Vagina (tissue), 2 donors: ENCODE measurements around the gene PEPD. TPM values are rescaled to one million over a fixed set of nuclear protein-coding genes. Genes with fewer than 3 reads are reported as not detected.
"Not testable (repeated sequence)": the region's sequence is repeated elsewhere in the genome, so short reads cannot be mapped to it uniquely, and the experiment has no call there.

ENCODE experiments used
- DNase-seq, 2 donors: peaks; one replicate each; pipeline ENCODE4 v3.0.0-alpha.2; 2017; ENCODE audit errors: extremely low spot score in 2 of 2
- H3K27ac ChIP-seq: fragments of 200-600 bp; sonication (generic); one replicate; pipeline ENCODE4 v1.5.1; 2019
- H3K27me3 ChIP-seq: fragments of 200-600 bp; sonication (generic); one replicate; pipeline ENCODE4 v1.5.1; 2019
- H3K36me3 ChIP-seq, 2 donors: fragments of 200-600 bp; sonication (generic); one replicate each; pipeline ENCODE4 v1.5.1; 2017 to 2019
- H3K4me1 ChIP-seq: fragments of 200-600 bp; sonication (generic); one replicate; pipeline ENCODE4 v1.5.1; 2019
- H3K4me3 ChIP-seq, 2 donors: fragments of 200-600 bp; sonication (generic); 1 replicate in 1 of 2; 2 replicates in 1 of 2; pipeline ENCODE4 v1.5.1; 2016 to 2019
- H3K9me3 ChIP-seq: fragments of 200-600 bp; sonication (generic); one replicate; pipeline ENCODE4 v1.5.1; 2019
- POLR2A ChIP-seq, 2 donors: fragments of 450-650 bp; IDR thresholded peaks; one replicate each; pipeline ENCODE4 v1.6.1; 2017; ENCODE audit warnings: antibody characterized with exemption in 2 of 2, mild to moderate bottlenecking in 2 of 2, moderate library complexity in 2 of 2
- POLR2AphosphoS5 ChIP-seq, 2 donors: sonication (generic); formaldehyde crosslinking; IDR thresholded peaks; one replicate each; pipeline ENCODE4 v1.9.0; 2017; ENCODE audit warnings: antibody characterized with exemption in 2 of 2, mild to moderate bottlenecking in 2 of 2, low read depth in 1 of 2; ENCODE audit not compliant: insufficient read depth in 1 of 2
- intact Hi-C: fragments of 100-400 bp; cut with DNase I; formaldehyde crosslinking; loops from one replicate; pipeline ENCODE4 v1.15.1; 2023
- total RNA-seq: library from RNA; depleted of rRNA; stranded (reverse); fragments of >200 nt; gene quantifications from one replicate; pipeline ENCODE4 v1.2.3, GENCODE V29; 2016
- TF ChIP-seq, protein P1 (sequence below), 3 experiments: fragments of 450-650 bp in 2 of 3; fragments of 200-600 bp in 1 of 3; sonication (generic) in 1 of 3; IDR thresholded peaks; one replicate each; pipeline ENCODE4 v1.5.1; 2017 to 2019; ENCODE audit warnings: antibody characterized with exemption in 3 of 3, mild to moderate bottlenecking in 2 of 3, moderate library complexity in 2 of 3

PEPD gene
- total RNA-seq, 1 donor from 2014 or later = 61.9 TPM

DNA sequence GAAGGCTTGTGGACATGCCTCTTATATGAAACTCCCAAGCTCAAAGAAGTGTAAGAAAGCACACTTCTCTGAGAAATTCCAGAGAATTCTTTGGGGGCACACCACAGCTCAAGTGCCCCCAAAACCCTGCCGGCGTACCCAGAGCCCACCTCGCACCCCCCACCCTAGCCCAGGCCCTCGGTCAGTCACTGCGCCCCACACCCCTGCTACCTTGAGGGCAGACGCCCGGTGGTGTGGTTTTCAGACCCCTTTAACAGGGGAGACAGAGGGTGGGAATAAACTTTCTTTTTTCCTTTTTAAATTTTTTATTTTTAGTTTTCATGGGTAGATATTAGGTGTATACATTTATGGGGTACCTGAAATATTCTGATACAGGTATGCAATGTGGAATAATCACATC, 29.5 kb downstream of the PEPD start:
- no peak overlapping the region for H3K4me3 ChIP-seq
- H3K27me3 ChIP-seq = no peaks in the 10 kb centered on the region
- no peak overlapping the region for H3K27ac ChIP-seq
- H3K36me3 ChIP-seq = no peaks in the 10 kb centered on the region
- no peaks in the 10 kb centered on the region for H3K4me1 ChIP-seq
- DNase-seq = no peak
- H3K9me3 ChIP-seq = no peaks in the 10 kb centered on the region
- intact Hi-C loops = no loop called here
- TF ChIP-seq POLR2AphosphoS5 (IDR thresholded peaks at IDR 0.05; ENCODE audit: insufficient read depth in 1 of 2, low read depth in 1 of 2) (no peak), POLR2A (IDR thresholded peaks at IDR 0.05) (no peak)
- TF ChIP-seq, protein P1, sequence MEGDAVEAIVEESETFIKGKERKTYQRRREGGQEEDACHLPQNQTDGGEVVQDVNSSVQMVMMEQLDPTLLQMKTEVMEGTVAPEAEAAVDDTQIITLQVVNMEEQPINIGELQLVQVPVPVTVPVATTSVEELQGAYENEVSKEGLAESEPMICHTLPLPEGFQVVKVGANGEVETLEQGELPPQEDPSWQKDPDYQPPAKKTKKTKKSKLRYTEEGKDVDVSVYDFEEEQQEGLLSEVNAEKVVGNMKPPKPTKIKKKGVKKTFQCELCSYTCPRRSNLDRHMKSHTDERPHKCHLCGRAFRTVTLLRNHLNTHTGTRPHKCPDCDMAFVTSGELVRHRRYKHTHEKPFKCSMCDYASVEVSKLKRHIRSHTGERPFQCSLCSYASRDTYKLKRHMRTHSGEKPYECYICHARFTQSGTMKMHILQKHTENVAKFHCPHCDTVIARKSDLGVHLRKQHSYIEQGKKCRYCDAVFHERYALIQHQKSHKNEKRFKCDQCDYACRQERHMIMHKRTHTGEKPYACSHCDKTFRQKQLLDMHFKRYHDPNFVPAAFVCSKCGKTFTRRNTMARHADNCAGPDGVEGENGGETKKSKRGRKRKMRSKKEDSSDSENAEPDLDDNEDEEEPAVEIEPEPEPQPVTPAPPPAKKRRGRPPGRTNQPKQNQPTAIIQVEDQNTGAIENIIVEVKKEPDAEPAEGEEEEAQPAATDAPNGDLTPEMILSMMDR (IDR thresholded peaks at IDR 0.05) = no peak

DNA sequence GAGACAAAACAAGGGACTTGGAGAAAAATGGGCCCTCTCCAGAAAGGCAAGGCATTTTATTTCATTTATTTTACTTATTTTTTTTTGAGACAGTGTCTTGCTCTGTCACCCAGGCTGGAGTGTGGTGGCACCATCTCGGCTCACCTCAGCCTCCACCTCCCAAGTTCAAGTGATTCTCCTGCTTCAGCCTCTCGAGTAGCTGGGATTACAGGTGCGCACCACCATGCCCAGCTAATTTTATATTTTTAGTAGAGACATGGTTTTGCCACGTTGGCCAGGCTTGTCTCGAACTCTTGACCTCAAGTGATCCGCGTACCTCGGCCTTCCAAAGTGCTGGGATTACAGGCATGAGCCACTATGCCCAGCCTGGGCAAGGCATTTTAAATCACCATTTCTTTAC, 31.0 kb downstream of the PEPD start:
- H3K9me3 ChIP-seq, DNase-seq, H3K4me3 ChIP-seq, H3K27ac ChIP-seq, intact Hi-C loops, H3K4me1 ChIP-seq, H3K27me3 ChIP-seq, H3K36me3 ChIP-seq: not testable (repeated sequence)

DNA sequence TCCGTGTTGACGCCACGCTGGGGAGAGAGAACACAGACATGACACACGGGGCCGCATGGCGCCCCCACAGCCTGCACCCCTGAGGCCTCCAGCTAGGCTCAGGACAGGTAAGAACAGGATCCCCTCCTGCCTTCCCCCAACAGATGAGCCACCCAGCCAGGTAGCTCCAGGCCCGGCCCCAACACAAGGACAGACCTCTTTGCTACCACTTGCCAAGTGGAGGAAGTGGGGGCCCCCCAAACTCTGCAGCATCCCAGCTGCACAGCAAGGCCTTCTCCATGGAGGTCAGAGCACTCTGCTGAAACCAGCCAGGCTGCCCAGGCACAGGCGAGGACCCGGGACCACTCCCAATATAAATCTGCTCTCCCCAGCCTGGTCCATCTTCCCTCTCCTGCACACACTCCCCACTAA, 31.5 kb downstream of the PEPD start:
- H3K4me3 ChIP-seq = no peak overlapping the region
- H3K4me1 ChIP-seq = no peaks in the 10 kb centered on the region
- no peaks in the 10 kb centered on the region for H3K9me3 ChIP-seq
- intact Hi-C loops = no loop called here
- no peaks in the 10 kb centered on the region for H3K27me3 ChIP-seq
- H3K36me3 ChIP-seq = no peaks in the 10 kb centered on the region
- no peak overlapping the region for H3K27ac ChIP-seq
- DNase-seq = no peak
- TF ChIP-seq POLR2AphosphoS5 (IDR thresholded peaks at IDR 0.05; ENCODE audit: insufficient read depth in 1 of 2, low read depth in 1 of 2) (no peak), POLR2A (IDR thresholded peaks at IDR 0.05) (no peak)
- TF ChIP-seq, protein P1 (IDR thresholded peaks at IDR 0.05) = no peak

DNA sequence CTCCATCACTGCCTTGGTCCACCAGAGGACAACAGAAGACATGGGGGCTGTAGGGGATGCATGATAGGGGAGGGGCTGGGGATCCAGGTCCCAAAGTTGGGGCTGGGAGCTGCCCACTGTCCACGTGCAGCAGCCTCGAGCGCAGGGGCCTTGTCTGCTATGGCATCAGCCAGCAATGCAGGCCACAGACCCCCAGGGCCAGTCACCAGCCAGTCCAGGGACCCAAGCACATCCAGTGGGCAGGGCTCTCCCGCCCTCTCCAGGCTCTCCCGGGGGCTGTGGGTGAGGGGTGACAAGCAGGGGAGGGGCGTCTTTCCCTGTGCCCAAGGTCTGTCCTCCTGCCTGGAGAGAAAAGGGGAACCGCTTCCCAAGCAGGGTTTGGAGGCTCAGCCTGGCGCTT, 32.8 kb downstream of the PEPD start:
- no peaks in the 10 kb centered on the region for H3K9me3 ChIP-seq
- TF ChIP-seq POLR2A (IDR thresholded peaks at IDR 0.05) (no peak), POLR2AphosphoS5 (IDR thresholded peaks at IDR 0.05; ENCODE audit: insufficient read depth in 1 of 2, low read depth in 1 of 2) (no peak)
- TF ChIP-seq, protein P1 (IDR thresholded peaks at IDR 0.05) = no peak
- intact Hi-C loops = loop anchor here (5.0 kb wide), 1 partner anchor 792 kb away; no protein-coding TSS in a partner anchor
- no peaks in the 10 kb centered on the region for H3K36me3 ChIP-seq
- H3K27me3 ChIP-seq = no peaks in the 10 kb centered on the region
- no peaks in the 10 kb centered on the region for H3K4me1 ChIP-seq
- H3K27ac ChIP-seq = no peak overlapping the region
- H3K4me3 ChIP-seq = no peak overlapping the region
- DNase-seq = no peak

DNA sequence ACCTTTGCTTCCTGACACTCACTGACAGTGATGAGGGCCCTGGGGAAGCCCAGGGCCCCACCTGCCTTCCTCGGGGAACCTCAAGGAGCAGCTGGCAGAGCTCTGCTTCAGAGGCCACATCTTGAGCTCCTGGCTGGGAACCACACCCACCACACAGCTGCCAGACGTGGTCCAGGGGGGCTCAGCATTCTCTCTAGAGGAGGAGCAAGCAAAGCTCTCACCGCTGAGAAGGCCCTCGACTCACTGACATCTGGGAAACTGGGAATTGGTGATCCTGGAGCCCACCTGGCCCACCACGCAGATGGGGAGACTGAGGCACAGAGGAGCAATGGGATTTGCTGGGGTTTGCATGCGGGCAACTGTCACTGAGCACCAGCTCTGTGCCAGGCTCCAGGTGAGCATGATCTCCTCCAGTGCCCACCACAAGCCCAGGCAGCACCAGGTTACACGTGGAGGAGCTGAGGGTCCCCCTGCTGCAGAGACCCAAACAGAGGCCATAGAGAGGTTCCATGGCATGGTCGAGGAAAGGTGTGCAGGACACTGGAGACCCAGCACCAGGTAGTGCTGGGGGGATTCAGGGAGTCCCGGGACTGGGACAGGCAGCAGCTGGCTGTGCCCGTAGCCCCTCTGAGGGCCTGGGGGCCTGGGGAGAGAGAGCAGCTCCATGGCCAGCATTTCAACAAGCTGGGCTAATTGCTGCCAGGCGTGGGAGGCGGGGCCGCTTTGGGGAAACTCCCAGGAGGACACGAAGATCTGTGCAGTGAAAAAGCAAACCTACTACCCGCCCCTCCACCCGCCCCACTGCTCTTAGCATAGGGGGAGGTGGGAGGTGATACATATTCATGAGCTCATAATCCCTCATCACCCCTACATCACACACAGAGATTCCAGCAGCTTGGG, 33.4 kb downstream of the PEPD start:
- Histone ChIP-seq H3K27me3 (no peaks in the 10 kb centered on the region), H3K27ac (no peak overlapping the region), H3K4me1 (no peaks in the 10 kb centered on the region), H3K4me3 (no peak overlapping the region), H3K9me3 (peaks cover 3% of the 10 kb centered on the region), H3K36me3 (no peaks in the 10 kb centered on the region)
- TF ChIP-seq POLR2A (IDR thresholded peaks at IDR 0.05) = no peak
- no peak for TF ChIP-seq POLR2AphosphoS5 (IDR thresholded peaks at IDR 0.05; ENCODE audit: insufficient read depth in 1 of 2, low read depth in 1 of 2)
- TF ChIP-seq, protein P1 (IDR thresholded peaks at IDR 0.05) = no peak
- intact Hi-C loops = loop anchor here (5.0 kb wide), 1 partner anchor 791 kb away; no protein-coding TSS in a partner anchor
- DNase-seq = no peak
